Esophagus squamous epithelium (tissue), 4 donors: ENCODE data around the gene DAPK2.

Source experiments
- POLR2A ChIP-seq, 4 donors: fragments of 450-650 bp; IDR thresholded peaks; one replicate each; pipeline ENCODE4 v1.6.1; 2017; ENCODE audit warnings: antibody characterized with exemption in 4 of 4, mild to moderate bottlenecking in 4 of 4, moderate library complexity in 3 of 4
- TF ChIP-seq, protein P1 (sequence below), 6 experiments: fragments of 450-650 bp in 4 of 6; fragments of 200-600 bp in 2 of 6; sonication (generic) in 2 of 6; IDR thresholded peaks; one replicate each; pipeline ENCODE4 v1.5.1; 2016 to 2019; ENCODE audit warnings: antibody characterized with exemption in 6 of 6, mild to moderate bottlenecking in 4 of 6, moderate library complexity in 4 of 6

DNA sequence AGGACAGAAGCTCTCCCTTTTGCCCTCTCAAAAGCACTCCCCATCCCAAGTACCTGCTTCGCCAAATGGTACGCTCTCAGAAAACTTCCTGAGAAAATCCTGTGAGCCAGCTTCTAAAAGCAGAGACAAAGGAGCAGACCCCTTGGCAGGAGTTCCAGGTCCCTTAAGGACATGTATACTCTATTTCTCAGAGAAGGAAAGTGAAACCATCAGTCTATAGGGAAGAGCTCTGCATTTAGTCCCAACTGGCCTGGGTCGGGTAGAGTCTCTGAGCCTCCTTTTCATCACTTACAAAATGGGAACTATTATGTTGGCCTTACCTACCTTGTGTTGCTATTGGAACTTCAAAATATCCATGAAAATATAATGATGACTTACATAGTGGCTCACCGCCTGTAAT is 19.7 kb downstream of the DAPK2 start:
- TF ChIP-seq, protein P1, sequence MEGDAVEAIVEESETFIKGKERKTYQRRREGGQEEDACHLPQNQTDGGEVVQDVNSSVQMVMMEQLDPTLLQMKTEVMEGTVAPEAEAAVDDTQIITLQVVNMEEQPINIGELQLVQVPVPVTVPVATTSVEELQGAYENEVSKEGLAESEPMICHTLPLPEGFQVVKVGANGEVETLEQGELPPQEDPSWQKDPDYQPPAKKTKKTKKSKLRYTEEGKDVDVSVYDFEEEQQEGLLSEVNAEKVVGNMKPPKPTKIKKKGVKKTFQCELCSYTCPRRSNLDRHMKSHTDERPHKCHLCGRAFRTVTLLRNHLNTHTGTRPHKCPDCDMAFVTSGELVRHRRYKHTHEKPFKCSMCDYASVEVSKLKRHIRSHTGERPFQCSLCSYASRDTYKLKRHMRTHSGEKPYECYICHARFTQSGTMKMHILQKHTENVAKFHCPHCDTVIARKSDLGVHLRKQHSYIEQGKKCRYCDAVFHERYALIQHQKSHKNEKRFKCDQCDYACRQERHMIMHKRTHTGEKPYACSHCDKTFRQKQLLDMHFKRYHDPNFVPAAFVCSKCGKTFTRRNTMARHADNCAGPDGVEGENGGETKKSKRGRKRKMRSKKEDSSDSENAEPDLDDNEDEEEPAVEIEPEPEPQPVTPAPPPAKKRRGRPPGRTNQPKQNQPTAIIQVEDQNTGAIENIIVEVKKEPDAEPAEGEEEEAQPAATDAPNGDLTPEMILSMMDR (IDR thresholded peaks at IDR 0.05), result no peak
- TF ChIP-seq POLR2A (IDR thresholded peaks at IDR 0.05), result no peak
